Thymus (tissue), 11 donors: ENCODE results near the gene OR13H1. TPM values are rescaled to one million over a fixed set of nuclear protein-coding genes. Genes with fewer than 3 reads are reported as not detected.
"Not testable (repeated sequence)": the region's sequence is repeated elsewhere in the genome, so short reads cannot be mapped to it uniquely, and the experiment has no call there.

Experiments used
- DNase-seq, 9 donors: peaks; one replicate each; pipeline ENCODE4 v3.0.0-alpha.2; 2013; ENCODE audit warnings: low spot score in 9 of 9, low read depth in 6 of 9, missing footprints in 1 of 9
- H3K27ac ChIP-seq, 2 donors: one replicate each; pipeline ENCODE4 v1.5.1; 2013; ENCODE audit warnings: control low read depth in 1 of 2, low read depth in 1 of 2, low read length in 1 of 2, mild to moderate bottlenecking in 1 of 2, moderate library complexity in 1 of 2
- H3K27me3 ChIP-seq, 2 donors: one replicate each; pipeline ENCODE4 v1.5.1; 2013; ENCODE audit warnings: low read length in 1 of 2; ENCODE audit not compliant: control insufficient read depth in 2 of 2, insufficient read depth in 1 of 2
- H3K36me3 ChIP-seq, 2 donors: one replicate each; pipeline ENCODE4 v1.5.1; 2013; ENCODE audit warnings: low read length in 1 of 2, mild to moderate bottlenecking in 1 of 2, moderate library complexity in 1 of 2; ENCODE audit not compliant: control insufficient read depth in 2 of 2, insufficient read depth in 2 of 2
- H3K4me1 ChIP-seq, 2 donors: one replicate each; pipeline ENCODE4 v1.5.1; 2013; ENCODE audit warnings: low read length in 2 of 2; ENCODE audit not compliant: control insufficient read depth in 2 of 2, insufficient read depth in 2 of 2
- H3K4me3 ChIP-seq, 2 donors: one replicate each; pipeline ENCODE4 v1.5.1; 2013; ENCODE audit warnings: low read length in 2 of 2, control low read depth in 1 of 2, mild to moderate bottlenecking in 1 of 2
- H3K9me3 ChIP-seq, 2 donors: one replicate each; pipeline ENCODE4 v1.5.1; 2013; ENCODE audit warnings: low read length in 1 of 2, mild to moderate bottlenecking in 1 of 2; ENCODE audit not compliant: control insufficient read depth in 2 of 2, insufficient read depth in 1 of 2
- WGBS: extraction: QIAGEN DNeasy Blood & Tissue Kit; methylation state at CpG from one replicate; pipeline ENCODE4 v1.1.7; 2013; 5-methylcytosine and 5-hydroxymethylcytosine counted together
- polyA plus RNA-seq: library from polyadenylated mRNA; stranded (reverse); fragments of 200-250 nt; gene quantifications from one replicate; pipeline ENCODE4 v1.2.3, GENCODE V29; 2013
- total RNA-seq: library from RNA; stranded (reverse); fragments of 120-200 nt; gene quantifications from one replicate; pipeline ENCODE4 v1.2.4, GENCODE V29; 2013
- donor health status: healthy.

Gene OR13H1
- total and polyA plus RNA-seq, 2 donors = not detected

DNA sequence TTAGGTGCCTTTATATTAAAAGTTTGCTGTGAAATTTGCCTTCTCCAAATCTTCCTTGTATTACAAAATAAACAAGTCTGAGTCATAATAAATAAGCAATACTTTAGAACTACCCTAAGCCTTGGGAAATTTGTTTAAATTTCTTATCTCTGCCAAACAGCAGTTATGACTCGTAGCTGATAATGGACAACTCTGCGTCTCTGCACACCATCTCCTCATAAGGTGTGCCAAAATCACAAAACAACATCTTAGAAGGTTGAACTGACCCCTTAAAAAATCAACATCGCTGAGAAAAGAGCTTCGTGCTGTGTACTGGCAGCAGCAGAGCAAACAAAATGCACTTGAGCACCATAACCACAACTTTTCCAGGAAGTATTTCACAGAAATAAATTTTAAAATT, 22.0 kb downstream of the OR13H1 start:
- no peak for DNase-seq
- Histone ChIP-seq H3K4me3 (no peak overlapping the region), H3K4me1 (no peaks in the 10 kb centered on the region), H3K27me3 (no peaks in the 10 kb centered on the region), H3K36me3 (no peaks in the 10 kb centered on the region), H3K27ac (no peak overlapping the region), H3K9me3 (no peaks in the 10 kb centered on the region)
- WGBS = 66% methylated on average over 4 of the region's 4 CpGs

- H3K36me3 ChIP-seq = no peaks in the 10 kb centered on the region
- DNase-seq = no peak
- no peak overlapping the region for H3K27ac ChIP-seq
- H3K4me3 ChIP-seq = no peak overlapping the region
- H3K27me3 ChIP-seq = no peaks in the 10 kb centered on the region
- no peaks in the 10 kb centered on the region for H3K9me3 ChIP-seq
- H3K4me1 ChIP-seq = no peaks in the 10 kb centered on the region
Measured at GRCh38 chrX:131571348-131571747, 27.5 kb downstream of the OR13H1 start.

DNA sequence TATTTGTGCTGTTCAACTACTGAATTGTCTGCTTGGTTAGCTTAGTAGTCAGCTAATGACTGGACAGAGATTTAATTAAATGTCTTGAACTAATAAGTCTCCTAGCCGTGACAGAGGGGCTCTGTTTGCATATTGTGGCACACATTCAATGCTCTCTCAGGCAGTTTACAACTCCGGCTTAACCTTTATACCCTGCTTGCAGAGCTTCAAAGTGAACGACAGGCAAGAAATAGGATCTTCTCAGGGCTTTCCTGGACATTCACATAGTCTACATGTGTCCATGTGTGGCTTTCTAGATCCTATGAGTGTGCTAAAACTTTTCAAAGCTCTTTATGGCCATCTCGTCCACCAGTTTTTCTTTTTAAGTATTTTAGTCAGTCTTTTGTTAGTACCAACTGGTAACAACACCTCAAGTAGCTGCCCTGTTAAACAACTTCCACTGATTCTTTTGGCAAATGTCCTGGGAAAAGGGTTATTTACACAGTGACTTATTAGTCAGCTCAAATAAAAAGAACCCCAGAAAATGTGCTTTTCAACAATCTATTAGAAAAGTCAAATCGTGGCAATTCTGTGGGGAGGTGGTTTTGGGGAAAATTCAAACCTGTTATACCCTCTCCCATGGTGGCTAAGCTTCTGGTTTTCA, 28.6 kb downstream of the OR13H1 start:
- H3K27ac ChIP-seq = no peak overlapping the region
- H3K4me3 ChIP-seq = no peak overlapping the region
- H3K9me3 ChIP-seq = no peaks in the 10 kb centered on the region
- WGBS = 82% methylated on average over 5 of the region's 5 CpGs
- no peaks in the 10 kb centered on the region for H3K4me1 ChIP-seq
- no peaks in the 10 kb centered on the region for H3K27me3 ChIP-seq
- DNase-seq = no peak
- H3K36me3 ChIP-seq = no peaks in the 10 kb centered on the region

DNA sequence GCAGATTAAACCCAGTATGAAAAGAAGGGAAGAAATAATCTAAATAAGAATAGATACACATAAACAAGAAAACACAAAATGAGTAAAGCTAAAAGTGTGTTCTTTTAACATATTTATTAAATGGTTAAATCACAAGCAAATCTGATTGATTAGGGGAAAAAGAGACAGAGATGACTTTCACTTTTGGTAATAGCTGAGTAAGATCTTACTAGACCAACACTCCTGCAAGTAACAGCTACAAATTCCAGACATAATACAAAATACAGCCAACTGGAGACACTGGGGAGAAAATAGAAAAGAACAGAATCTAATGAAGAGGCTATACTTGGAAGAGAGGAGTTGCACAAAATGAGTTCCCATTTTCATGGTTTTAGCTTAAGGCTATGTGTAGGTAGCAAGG, 33.5 kb downstream of the OR13H1 start:
- no peaks in the 10 kb centered on the region for H3K36me3 ChIP-seq

GRCh38 chrX:131577999-131578734, 34.3 kb downstream of the OR13H1 start:
- no peaks in the 10 kb centered on the region for H3K9me3 ChIP-seq
- no peaks in the 10 kb centered on the region for H3K27me3 ChIP-seq
- H3K4me1 ChIP-seq = no peaks in the 10 kb centered on the region
- DNase-seq = no peak
- H3K4me3 ChIP-seq = no peak overlapping the region
- 96% methylated on average over 11 of the region's 11 CpGs for WGBS
- H3K36me3 ChIP-seq = no peaks in the 10 kb centered on the region
- no peak overlapping the region for H3K27ac ChIP-seq

More for the DNA sequence above, 33.5 kb downstream of the OR13H1 start:
- no peaks in the 10 kb centered on the region for H3K27me3 ChIP-seq
- H3K4me3 ChIP-seq = no peak overlapping the region
- H3K4me1 ChIP-seq = no peaks in the 10 kb centered on the region
- H3K9me3 ChIP-seq = no peaks in the 10 kb centered on the region
- no peak overlapping the region for H3K27ac ChIP-seq
- no peak for DNase-seq

- H3K9me3 ChIP-seq, H3K27ac ChIP-seq, DNase-seq, H3K4me1 ChIP-seq, H3K36me3 ChIP-seq, H3K4me3 ChIP-seq, H3K27me3 ChIP-seq: not testable (repeated sequence)
- 90% methylated on average over 21 of the region's 34 CpGs for WGBS
Measured at GRCh38 chrX:131578735-131579367, 35.0 kb downstream of the OR13H1 start.

GRCh38 chrX:131588995-131589394, 45.1 kb downstream of the OR13H1 start:
- H3K27me3 ChIP-seq = no peaks in the 10 kb centered on the region
- WGBS = 10% methylated on average over 4 of the region's 4 CpGs
- H3K4me3 ChIP-seq = no peak overlapping the region
- no peaks in the 10 kb centered on the region for H3K36me3 ChIP-seq
- H3K9me3 ChIP-seq = no peaks in the 10 kb centered on the region
- no peak overlapping the region for H3K27ac ChIP-seq
- H3K4me1 ChIP-seq = no peaks in the 10 kb centered on the region
- no peak for DNase-seq
